Measurements from ENCODE around the gene XYLT1.

DNA sequence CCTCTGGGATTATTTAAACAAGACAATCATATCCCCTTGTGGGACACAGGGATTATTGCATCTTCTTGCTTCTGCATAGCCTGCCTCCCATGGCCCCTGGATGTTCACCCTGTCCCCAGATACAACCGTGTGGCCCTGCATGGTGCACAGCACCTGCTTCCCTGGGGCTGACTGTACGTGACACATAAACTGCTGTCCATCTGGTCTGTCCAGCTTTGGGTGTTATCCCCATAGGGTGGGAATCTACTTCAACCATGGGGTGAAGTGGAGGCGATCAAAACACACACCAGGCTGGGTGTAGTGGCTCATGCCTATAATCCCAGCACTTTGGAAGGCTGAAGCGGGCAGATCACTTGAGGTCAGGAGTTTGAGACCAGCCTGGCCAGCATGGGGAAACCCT is 138.8 kb downstream of the XYLT1 start:
- TF ChIP-seq ZNF180 (CRISPR knock-in tag; IDR thresholded peaks at IDR 0.05; ENCODE audit: borderline replicate concordance, low read depth) (no peak), ZNF775 (CRISPR knock-in tag; IDR thresholded peaks at IDR 0.05; ENCODE audit: borderline replicate concordance) (no peak), ZNF354B (CRISPR knock-in tag; IDR thresholded peaks at IDR 0.05) (no peak), ZNF549 (CRISPR knock-in tag; IDR thresholded peaks at IDR 0.05) (no peak), ZBTB7A (CRISPR knock-in tag; IDR thresholded peaks at IDR 0.05) (no peak), ZSCAN12 (CRISPR knock-in tag; IDR thresholded peaks at IDR 0.05) (no peak)
- TF ChIP-seq, protein P1, sequence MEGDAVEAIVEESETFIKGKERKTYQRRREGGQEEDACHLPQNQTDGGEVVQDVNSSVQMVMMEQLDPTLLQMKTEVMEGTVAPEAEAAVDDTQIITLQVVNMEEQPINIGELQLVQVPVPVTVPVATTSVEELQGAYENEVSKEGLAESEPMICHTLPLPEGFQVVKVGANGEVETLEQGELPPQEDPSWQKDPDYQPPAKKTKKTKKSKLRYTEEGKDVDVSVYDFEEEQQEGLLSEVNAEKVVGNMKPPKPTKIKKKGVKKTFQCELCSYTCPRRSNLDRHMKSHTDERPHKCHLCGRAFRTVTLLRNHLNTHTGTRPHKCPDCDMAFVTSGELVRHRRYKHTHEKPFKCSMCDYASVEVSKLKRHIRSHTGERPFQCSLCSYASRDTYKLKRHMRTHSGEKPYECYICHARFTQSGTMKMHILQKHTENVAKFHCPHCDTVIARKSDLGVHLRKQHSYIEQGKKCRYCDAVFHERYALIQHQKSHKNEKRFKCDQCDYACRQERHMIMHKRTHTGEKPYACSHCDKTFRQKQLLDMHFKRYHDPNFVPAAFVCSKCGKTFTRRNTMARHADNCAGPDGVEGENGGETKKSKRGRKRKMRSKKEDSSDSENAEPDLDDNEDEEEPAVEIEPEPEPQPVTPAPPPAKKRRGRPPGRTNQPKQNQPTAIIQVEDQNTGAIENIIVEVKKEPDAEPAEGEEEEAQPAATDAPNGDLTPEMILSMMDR (CRISPR knock-in tag; IDR thresholded peaks at IDR 0.05), result no peak
- TF ChIP-seq, protein P2, sequence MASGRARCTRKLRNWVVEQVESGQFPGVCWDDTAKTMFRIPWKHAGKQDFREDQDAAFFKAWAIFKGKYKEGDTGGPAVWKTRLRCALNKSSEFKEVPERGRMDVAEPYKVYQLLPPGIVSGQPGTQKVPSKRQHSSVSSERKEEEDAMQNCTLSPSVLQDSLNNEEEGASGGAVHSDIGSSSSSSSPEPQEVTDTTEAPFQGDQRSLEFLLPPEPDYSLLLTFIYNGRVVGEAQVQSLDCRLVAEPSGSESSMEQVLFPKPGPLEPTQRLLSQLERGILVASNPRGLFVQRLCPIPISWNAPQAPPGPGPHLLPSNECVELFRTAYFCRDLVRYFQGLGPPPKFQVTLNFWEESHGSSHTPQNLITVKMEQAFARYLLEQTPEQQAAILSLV (CRISPR knock-in tag; IDR thresholded peaks at IDR 0.05; ENCODE audit: borderline replicate concordance), result no peak

All from HepG2 (cell line).